DMS114 treated with DMSO at 0.1 percent for 48 hours (cell line): ENCODE data around the gene HYAL3.
"Not testable (repeated sequence)": the region's sequence is repeated elsewhere in the genome, so short reads cannot be mapped to it uniquely, and the experiment has no call there.

ENCODE experiments used
- DNase-seq: peaks from one replicate; lab custom pipeline; 2025; ENCODE audit not compliant: unreplicated experiment; lab: John Stamatoyannopoulos, UW

HYAL3 gene

DNA sequence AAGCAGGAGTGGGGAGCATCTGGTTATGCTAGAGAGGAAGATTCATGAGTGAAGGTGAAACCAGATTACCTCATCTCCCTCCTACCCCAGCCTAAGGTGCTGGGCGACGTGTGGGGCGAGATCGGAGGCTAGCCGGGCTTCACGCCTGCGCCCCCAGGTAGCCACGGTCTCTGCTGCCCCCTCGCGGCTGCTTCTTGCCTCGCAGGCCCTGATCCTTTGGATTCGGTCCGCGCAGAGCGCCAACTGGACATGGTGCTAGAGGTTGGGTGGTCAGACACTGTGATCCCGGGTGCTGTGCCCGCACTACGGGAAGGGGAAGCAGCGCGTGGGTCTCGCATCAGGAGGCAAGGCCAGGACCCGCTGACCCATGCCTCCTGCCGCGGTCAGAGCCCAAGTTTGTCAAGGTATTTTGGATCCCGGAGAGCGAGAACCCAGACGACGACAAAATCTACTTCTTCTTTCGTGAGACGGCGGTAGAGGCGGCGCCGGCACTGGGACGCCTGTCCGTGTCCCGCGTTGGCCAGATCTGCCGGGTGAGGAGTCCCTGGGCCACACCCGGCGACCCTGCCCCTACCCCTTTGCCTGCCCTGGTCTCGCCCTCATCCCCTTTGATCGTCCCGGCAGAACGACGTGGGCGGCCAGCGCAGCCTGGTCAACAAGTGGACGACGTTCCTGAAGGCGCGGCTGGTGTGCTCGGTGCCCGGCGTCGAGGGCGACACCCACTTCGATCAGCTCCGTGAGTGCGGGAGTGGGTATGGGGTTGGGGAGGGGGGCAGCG lies 26.1 kb downstream of the HYAL3 start:
- DNase-seq = peak; percentile 51

DNA sequence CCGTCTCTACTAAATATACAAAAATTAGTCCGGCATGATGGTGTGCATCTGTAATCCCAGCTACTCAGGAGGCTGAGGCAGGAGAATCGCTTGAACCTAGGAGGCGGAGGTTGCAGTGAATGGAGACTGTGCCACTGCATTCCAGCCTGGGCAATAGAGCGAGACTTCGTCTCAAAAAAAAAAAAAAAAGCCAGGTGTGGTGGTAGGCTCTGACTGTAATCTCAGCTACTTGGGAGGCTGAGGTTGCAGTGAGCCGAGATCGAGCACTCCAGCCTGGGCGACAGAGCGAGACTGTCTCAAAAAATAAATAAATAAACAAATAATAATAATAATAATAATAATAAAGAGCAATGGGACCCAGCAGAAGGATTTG lies 26.7 kb downstream of the HYAL3 start:
- not testable (repeated sequence) for DNase-seq

DNA sequence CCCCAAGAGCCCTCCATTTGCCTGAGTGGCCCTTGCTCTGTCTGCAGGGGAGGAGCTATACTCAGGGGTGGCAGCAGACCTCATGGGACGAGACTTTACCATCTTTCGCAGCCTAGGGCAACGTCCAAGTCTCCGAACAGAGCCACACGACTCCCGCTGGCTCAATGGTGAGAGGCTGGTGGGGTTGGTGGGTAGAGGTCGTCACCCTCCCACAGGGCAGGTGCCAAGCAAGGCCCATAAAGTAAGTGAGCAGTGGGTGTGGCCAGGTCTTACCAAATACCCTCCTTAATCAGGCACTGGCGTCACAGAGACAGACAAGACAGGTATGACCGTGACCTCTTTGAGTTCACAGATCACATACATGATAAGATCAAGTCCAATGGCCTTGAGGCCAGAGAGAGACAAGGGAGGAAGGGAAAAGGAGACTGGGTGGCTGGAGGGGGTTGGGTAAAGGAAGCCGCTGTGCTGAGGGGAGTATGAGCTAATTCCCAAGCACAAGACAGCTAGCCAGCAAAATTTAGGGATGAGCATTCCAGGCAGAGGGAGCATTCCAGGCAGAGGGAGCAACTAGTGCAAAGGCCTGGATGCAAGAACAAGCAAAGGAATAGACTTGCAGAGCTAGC lies 27.8 kb downstream of the HYAL3 start:
- DNase-seq = no peak

DNA sequence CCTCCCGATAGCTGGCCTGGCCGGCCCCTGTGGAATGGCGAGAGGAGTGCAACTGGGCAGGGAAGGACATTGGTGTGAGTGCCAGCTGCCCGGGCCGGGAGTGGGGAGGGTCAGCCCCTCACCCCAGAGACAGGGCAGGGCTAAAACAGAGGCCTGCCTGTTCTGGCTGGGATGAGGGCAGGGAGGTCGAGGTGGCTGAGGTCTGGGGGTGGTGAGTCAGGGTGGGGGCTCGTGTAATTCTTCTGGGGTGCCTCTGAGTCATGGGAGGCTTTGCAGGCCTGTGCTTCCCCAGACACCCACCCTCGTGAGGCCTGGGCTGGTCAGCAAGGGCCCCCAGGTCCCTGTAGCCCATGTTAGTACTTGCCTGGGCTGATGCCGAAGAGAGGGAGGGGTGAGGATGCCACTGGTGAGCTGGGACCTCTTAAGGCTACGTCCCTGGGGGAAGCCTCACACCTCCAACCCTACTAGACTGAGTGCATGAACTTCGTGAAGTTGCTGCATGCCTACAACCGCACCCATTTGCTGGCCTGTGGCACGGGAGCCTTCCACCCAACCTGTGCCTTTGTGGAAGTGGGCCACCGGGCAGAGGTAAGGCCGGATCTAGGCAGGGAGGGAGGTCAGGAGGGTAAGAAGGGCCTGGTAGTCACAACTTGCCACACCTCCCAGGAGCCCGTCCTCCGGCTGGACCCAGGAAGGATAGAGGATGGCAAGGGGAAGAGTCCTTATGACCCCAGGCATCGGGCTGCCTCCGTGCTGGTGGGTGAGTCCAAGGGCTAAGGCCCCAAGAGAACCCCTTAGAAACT lies 28.6 kb downstream of the HYAL3 start:
- DNase-seq = no peak

DNA sequence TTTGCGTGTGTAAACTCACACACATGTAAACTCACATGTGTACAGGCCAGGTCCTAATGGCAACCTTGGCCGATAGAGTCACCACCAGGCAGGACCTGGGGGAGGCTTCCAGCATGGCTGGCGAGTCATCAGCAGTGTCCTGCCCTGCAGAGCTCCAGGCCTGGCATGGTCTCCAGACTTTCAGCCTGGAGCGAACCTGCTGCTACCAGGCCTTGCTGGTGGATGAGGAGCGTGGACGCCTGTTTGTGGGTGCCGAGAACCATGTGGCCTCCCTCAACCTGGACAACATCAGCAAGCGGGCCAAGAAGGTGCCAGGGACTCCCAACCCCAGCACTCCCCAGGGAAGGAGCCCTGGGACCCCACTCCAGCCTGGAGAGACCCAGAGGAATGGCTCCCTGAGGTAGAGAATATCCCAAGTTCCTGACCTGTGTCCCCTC lies 29.2 kb downstream of the HYAL3 start:
- DNase-seq = no peak

DNA sequence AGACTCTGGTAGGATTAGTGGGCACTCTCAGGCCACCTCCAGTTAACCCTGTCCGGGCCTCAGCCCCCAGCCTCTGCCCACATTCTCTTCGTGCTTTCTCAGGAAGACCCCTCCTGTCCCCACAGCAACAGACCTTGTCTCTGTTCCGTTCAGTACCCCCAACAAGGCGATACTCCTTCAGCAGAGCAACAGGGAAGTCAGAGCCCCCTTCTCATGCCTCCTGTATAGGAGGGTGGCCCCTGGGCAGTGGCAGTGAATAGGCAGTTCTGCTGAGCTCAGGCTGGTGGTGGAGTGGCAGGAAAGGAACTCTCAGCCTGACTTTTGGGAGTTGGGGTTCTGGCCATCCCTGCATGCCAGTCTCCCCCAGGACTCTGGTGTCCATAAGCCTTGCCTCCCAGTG lies 29.7 kb downstream of the HYAL3 start:
- no peak for DNase-seq

DNA sequence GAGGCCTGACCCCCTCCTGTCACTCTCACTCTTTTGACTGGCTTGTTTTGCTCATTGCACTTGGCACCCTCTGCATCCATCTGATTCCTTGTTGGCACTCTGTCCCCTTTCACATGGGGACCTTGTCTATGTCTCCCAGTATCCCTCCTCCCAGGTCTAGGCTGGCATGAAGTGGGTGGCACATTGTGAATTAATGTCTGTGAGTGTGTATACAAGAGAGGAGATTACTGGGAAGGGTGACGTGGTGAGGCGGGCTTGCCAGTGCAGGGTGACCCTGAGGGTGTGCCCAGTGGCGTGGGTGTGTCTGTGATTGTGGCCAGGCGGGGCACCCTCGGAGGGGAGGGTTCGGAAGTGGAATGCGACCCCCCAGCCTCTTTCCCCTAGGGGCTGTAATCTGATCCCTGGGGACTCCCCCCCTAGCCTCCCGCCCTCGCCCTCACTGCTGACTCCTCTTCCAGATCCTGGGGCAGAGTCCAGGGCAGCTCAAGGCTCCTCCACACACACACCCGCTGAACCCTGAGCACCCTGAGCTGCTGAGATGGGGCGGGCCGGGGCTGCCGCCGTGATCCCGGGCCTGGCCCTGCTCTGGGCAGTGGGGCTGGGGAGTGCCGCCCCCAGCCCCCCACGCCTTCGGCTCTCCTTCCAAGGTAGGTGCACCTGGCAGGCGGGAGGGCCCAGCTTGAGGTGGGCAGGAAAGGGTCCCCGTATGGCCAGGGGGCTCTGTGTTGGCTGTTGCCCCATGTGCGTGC lies 30.3 kb downstream of the HYAL3 start, which contains the start of gene SEMA3B:
Gene SEMA3B (plus strand): TSS at position 445 of the 749 bp plus-strand sequence. CDS start 94 bp downstream, at position 539.
- DNase-seq = no peak

DNA sequence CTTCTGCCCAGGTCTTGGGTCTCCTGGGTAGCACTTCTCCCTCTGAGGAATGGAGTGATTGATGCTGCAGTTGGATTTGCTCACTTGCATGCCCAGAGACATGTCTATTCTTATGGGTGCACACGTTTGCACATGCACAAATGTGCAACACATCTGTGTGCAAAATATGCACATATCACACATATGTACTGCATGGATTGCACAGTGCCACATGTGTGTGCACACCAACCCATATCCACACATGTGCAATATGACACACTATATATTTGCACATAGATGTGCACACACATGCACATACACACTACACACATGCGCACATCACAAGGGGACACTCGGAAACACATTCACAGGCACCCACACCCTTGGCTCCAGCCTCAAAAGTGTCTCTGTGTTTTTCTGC lies 30.9 kb downstream of the HYAL3 start:
- DNase-seq = no peak

DNA sequence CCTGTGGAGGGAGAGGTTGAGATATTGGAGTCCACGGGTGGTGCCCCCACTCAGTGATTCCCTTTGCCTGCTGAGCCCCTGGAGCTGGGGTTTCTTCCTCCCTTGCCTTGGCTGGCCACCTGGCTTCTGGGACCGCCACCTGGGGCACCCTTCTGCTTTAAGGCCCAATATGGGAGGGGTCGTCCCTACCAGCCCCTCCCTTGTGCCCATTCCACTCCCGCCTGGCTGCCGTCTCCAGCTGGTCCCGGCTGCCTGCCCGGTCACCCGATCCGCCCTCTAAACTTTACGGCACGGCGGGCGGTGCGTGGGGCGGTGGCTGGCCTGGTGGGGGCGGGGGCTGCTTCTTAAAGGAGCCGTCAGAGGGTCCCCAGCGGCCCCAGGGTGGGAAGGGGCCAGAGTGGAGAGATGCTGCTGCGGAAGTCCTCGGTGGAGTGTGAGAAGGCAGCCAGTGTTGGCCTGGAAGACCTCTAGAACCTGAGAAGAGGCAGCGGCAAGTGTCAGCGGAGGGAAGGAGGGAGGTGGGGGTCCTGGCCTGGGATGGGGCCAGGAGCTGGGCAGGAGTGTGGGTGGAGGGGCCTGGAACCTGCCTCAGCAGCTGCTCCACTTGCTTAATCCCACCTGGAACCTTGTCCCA lies 31.8 kb downstream of the HYAL3 start:
- DNase-seq = no peak

DNA sequence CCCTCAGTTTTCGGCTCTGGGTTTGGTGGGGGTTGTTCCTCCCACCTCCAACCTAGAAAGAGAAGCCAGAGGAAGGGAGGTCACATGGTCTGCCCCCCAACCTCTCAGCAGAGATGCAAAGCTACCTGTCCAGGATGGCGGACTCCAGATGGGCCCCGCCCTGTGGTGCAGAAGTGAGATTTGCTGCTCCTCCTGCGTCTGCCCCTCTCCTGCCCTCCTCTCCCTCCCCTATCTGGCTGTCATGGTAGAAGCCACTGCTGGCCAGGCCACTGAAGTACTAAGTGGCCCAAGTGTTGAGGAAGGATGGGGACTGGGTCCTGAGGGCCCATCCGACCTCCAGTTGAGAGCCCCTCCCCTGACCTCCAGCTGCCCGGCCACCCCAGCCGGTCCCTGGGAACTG lies 32.4 kb downstream of the HYAL3 start:
- DNase-seq = no peak

DNA sequence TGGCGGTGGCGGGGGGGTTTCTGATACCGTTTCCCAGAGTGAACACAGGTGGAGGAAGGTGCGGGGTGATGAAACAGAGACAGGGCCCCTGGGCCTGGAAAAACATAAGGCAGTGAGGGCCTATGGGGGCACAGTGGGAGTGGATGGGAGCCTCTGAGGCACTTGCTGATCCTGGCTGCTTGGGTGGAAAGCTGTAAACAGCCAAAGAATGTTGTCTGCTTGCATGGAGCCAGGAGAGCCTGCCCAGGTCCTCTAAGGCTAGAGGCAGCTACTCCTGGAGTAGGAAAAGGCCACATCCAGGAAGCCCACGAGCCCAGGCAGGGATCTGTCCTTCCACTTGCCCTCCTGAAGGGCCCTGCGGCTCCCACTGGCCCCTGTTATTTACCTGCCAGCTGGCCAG lies 33.2 kb downstream of the HYAL3 start:
- no peak for DNase-seq

DNA sequence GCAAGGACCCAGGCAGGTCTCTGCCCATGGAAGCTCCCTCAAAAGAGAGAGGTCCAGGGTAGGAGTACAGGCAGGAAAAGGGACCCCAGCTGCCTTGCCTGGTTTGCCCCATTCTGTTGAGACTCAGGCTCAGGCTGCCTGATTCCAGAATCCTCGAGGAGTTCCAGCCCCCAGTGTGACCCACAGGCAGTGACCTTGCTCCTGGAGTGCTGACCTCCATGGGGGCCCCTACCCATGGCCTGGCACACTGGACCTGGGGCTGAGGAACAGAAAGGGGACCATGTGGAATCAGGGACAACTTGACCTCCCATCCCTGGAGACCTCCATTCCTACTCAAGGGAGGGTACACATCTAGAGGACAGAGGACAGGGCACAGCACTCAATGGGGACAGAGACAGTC lies 33.6 kb downstream of the HYAL3 start:
- no peak for DNase-seq

DNA sequence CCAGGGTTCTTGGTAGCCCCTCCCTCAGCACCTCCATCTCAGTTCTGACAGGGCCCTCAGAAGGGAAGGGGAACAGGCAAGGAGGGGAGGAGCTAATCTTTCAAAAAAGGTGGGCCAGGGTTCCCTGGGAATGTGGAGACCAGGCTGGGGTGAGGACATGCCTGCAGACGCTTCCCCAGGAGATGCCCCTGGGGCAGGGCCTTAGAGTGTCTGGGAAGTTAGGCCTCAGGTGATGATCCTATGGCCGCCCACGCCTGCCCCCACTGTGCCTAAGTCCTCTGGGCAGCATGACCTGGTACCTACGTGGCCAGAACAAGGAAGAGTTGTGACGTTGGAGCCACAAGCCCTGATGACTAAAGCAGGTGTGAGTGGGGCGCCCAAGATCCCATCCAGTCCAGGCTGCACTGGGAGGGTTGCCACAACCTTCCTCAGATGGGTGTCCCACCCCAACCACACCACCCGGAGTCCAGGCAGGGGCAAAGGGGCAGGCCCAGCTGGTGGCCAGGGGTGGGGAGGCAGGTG lies 34.2 kb downstream of the HYAL3 start:
- no peak for DNase-seq

DNA sequence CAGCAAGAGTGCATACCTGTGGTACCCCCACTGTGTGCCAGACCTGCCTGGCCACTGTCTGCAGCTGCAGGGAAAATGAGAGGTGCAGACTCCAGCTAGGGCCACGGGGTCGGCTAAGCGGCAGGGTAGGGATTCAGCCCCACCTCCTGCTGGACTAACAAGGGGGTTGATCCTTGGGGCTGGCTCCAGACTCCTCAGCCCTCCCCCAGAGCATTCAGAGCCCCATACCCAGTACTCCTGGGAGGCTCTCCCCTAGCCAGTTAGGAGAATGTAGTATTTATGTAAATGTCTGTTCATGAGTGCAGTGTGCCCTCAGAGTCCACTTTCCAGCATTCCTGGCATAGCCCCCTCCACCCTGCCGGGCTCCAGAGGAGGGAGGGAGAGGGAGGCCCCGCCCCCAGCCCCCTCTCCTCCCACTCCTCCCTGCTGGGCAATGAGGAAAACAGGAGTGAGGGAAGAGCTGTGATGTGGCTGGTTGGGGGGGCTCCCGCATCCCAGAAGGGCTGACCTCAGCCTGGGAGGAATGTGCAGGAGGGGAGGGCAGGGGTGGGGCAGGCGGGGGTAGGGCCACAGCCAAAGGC lies 34.7 kb downstream of the HYAL3 start:
- no peak for DNase-seq

DNA sequence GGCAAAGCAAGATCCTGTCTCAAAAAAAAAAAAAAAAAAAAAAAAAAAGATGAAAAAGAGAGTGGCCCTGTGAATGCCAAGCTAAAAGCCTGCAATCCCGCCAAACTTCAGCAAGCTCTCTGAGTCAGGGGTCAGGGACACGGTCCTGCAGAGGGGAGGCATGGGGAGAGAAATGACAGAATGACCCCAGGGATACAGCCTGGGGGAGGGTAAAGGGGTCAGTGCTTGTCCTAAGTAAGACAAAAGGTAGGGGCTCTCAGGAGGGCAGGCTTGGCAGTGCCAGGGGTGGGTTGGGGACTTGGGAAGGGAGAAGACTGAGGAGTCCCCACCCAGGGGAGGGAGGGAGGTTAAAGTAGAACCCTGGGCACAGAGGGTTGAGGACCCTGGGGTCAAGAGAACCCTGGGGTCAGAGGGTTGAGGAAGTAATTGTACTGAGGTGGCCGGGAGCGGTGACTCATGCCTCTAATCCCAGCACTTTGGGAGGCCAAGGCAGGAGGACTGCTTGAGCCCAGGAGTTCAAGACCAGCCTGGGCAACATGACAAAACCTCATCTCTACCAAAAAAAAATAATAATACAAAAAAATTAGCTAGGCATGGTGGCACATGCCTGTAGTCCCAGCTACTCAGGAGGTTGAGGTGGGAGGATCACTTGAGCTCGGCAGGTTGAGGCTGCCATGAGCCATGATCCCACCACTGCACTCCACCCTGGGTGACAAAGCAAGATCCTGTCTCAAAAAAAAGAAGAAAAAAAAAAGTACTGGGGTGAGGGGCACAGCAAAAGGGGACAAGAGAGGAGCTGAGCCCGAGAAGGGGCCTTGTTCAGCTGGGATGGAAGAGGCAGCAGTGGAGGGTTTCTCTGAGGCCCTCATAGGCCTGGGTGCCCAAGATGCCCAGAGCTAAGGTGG lies 35.5 kb downstream of the HYAL3 start:
- DNase-seq = no peak

DNA sequence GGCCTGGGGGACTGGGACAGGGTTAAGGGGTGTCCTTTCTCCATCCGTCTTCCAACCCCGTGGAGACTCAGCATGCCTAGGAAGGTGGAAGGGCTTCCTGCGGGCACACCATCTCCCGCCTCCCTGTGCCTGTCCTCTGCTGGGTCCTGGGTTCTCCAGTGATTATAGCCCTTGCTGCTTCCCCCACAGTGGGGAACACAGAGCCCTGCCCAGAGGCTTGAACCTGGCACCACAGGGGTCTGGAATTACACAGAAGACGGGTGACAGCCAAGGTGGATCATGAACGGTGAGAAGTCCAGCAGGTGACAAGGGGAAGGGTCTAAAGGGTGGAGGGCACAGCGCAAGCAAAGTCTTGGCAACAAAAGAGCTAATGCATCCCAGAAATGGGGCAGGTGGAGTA lies 36.4 kb downstream of the HYAL3 start:
- DNase-seq = no peak

DNA sequence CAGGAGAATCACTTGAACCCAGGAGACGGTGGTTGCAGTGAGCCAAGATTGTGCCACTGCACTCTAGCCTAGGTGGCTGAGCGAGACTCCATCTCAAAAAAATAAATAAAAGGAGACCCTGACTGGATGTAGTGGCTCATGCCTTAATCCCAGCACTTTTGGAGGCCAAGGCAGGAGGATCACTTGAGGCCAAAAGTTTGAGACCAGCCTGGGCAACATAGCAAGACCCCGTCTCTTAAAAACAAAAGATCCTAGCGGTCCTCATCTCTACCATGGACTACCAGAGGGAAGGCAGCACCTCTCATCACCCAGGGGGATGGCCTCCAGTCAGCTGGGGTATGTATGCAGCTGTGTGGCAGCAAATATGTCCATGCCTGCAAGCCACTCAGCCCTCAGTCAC lies 37.0 kb downstream of the HYAL3 start:
- not testable (repeated sequence) for DNase-seq

DNA sequence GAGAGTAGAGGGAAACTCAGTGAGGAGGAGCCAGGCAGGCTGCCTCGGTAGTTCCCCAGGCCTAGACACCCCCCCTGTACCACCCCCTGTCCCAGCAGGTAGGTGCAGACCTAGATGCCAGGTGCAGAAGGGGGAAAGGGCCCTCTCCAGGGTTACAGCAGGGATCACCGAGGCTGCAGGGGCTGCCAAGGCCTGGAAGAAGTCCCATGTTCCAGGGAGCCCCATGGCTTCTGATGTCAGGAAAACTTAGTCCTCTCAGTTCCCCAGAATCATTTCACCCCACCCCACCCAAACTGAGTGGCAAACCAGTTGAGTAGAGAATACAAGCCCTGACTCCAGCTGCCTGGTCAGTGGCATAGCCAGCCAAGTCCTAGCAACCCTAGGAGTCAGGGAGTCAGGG lies 37.7 kb downstream of the HYAL3 start:
- DNase-seq = no peak

DNA sequence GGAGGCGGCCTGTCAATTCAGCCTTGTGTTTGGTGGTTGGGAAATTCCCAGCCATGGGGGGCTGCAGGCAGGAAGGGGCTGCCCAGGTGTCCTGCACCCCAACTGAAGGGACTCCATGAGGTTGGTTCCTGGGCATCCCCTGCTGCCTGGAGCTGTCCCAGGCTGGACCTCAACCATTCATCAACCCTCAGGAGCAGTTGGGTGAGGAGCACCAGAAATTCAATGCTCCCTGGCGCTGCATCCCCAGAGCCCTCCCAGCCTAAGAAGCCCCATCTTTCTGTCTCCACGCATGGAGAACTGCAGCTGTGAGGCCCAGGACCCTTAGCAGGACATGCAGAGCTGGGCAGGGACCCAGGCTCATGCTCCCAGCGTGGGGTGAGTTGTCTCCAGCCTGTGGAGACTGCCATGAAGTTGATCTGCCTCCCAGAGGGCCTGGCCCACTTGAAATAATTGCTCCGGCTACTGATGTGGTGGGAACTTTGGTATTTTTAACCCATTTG lies 38.2 kb downstream of the HYAL3 start:
- no peak for DNase-seq
